K562 (cell line): ENCODE data around the gene SP6. TPM values are rescaled to one million over a fixed set of nuclear protein-coding genes. Genes with fewer than 3 reads are reported as not detected.

Source experiments
- ASH1L ChIP-seq: fragments of 450-650 bp; IDR thresholded peaks from 2 replicates; pipeline ENCODE4 v1.6.1; 2018; ENCODE audit warnings: borderline replicate concordance, mild to moderate bottlenecking, low read depth; ENCODE audit not compliant: partially characterized antibody
- CUX1 ChIP-seq: fragments of 200-800 bp; sonication (Bioruptor generic); IDR thresholded peaks from 2 replicates; pipeline ENCODE4 v1.6.1; 2016; ENCODE audit warnings: missing genetic modification characterization, missing compliant biosample characterization
- EGR1 ChIP-seq: fragments of 450-650 bp; conservative IDR thresholded peaks from 2 replicates; pipeline ENCODE4 v1.6.1; 2017; ENCODE audit warnings: mild to moderate bottlenecking
- ELK1 ChIP-seq: sonication (generic); formaldehyde crosslinking; IDR thresholded peaks from 2 replicates; pipeline ENCODE4 v1.8.1; 2022; ENCODE audit warnings: missing genetic modification reagents
- FOXP4 ChIP-seq: sonication (generic); formaldehyde crosslinking; IDR thresholded peaks from 2 replicates; pipeline ENCODE4 v1.8.0; 2022; ENCODE audit warnings: mild to moderate bottlenecking, missing genetic modification reagents, borderline replicate concordance
- GABPA ChIP-seq: fragments of 200-800 bp; sonication (Bioruptor generic); conservative IDR thresholded peaks from 2 replicates; pipeline ENCODE4 v1.6.1; 2016; ENCODE audit warnings: low read depth, missing genetic modification characterization, missing compliant biosample characterization
- HDAC2 ChIP-seq: fragments of 450-650 bp; IDR thresholded peaks from 2 replicates; pipeline ENCODE4 v1.6.1; 2016; ENCODE audit warnings: mild to moderate bottlenecking
- HMBOX1 ChIP-seq: sonication (generic); IDR thresholded peaks from 2 replicates; pipeline ENCODE4 v1.6.1; 2016
- MAZ ChIP-seq, 2 experiments: fragments of 450-650 bp in 1 of 2; sonication (generic) in 1 of 2; formaldehyde crosslinking; IDR thresholded peaks in 1 of 2; conservative IDR thresholded peaks in 1 of 2; 2 replicates each; pipeline versions ENCODE4 v1.4.0 to v1.5.0; 2020; ENCODE audit warnings: mild to moderate bottlenecking in 1 of 2, missing genetic modification reagents in 1 of 2
- MECOM ChIP-seq: fragments of 250-450 bp; sonication (Bioruptor Pico); IDR thresholded peaks from 2 replicates; pipeline ENCODE4 v1.8.0; 2022; ENCODE audit warnings: inconsistent platforms
- POLR3G ChIP-seq: IDR thresholded peaks from 2 replicates; pipeline ENCODE4 v1.6.1; 2011; ENCODE audit not compliant: insufficient read length, insufficient replicate concordance; ENCODE audit errors: extremely low read depth
- SAP30 ChIP-seq: fragments of 200-600 bp; sonication (generic); IDR thresholded peaks from 2 replicates; pipeline ENCODE4 v1.6.1; 2012; ENCODE audit warnings: borderline replicate concordance, low read depth, mild to moderate bottlenecking, moderate library complexity, low read length, control low read depth, inconsistent platforms; ENCODE audit not compliant: insufficient read depth, poor library complexity, severe bottlenecking
- ZBTB7A ChIP-seq: IDR thresholded peaks from 2 replicates; pipeline ENCODE4 v1.6.1; 2011; ENCODE audit warnings: low read depth, mild to moderate bottlenecking, low read length, moderate library complexity, borderline replicate concordance; ENCODE audit not compliant: control insufficient read depth
- ZNF277 ChIP-seq: fragments of 250-450 bp; sonication (Bioruptor Pico); IDR thresholded peaks from 2 replicates; pipeline ENCODE4 v1.8.0; 2022; ENCODE audit warnings: inconsistent platforms, mild to moderate bottlenecking, moderate library complexity, borderline replicate concordance
- ZNF57 ChIP-seq: fragments of 450-650 bp; formaldehyde crosslinking; IDR thresholded peaks from 2 replicates; pipeline ENCODE4 v1.4.0; 2020; ENCODE audit warnings: mild to moderate bottlenecking, moderate library complexity
- polyA plus RNA-seq, 8 experiments: library from polyadenylated mRNA; depleted of rRNA in 4 of 8; stranded (reverse) in 5 of 8; unstranded in 3 of 8; fragments of >200 nt; fragmentation: Nextera tagmentation in 2 of 8; fragmentation: Illumina TruSeq in 1 of 8; extraction: Ambion mirVana in 2 of 8; extraction: Trizol in 1 of 8; gene quantifications; 2 replicates each; pipeline versions ENCODE4 v1.2.1 to v1.2.3, GENCODE V29; 2011 to 2014; ENCODE audit warnings: inconsistent platforms in 1 of 8, missing spikeins in 1 of 8
- total RNA-seq, 7 experiments: library from RNA; depleted of rRNA in 6 of 7; stranded (reverse); fragments of >200 nt in 6 of 7; fragmentation: Illumina TruSeq in 2 of 7; extraction: Trizol in 2 of 7; gene quantifications; 2 replicates each; pipeline versions ENCODE4 v1.2.1 to v1.2.3, GENCODE V29; 2011 to 2021; ENCODE audit warnings: low replicate concordance in 1 of 7

The SP6 gene
- total and polyA plus RNA-seq, 9 of the 15 experiments (the other 6 are each of a cell fraction or from before 2014, with no cell fraction given): 0.11 to 7.9 (median 2.2) TPM

GRCh38 chr17:47879028-47879585 is 28.1 kb upstream of the SP6 start (continued):
- no peak for TF ChIP-seq CUX1 (CRISPR knock-in tag)
- TF ChIP-seq ZNF277 (CRISPR knock-in tag): no peak
- no peak for TF ChIP-seq SAP30
- 0 out of 4 replicates have a peak, but pooled peaks of 1 of the 2 experiments have one; percentile 36 for TF ChIP-seq MAZ (CRISPR knock-in tag; conservative IDR thresholded peaks at IDR 0.05 in 1 of 2, IDR thresholded peaks at IDR 0.05 in 1 of 2)
- TF ChIP-seq ELK1 (CRISPR knock-in tag): no peak
- no peak for TF ChIP-seq POLR3G
- 0 out of 2 replicates have a peak, but pooled peaks have one; percentile 42 for TF ChIP-seq MECOM (CRISPR knock-in tag)
- TF ChIP-seq HDAC2: 0 out of 2 replicates have a peak, but pooled peaks have one; percentile 48
- TF ChIP-seq EGR1: peak; percentile 45
- no peak for TF ChIP-seq HMBOX1
- TF ChIP-seq ZBTB7A: 0 out of 2 replicates have a peak, but pooled peaks have one; percentile 20
- TF ChIP-seq GABPA (tag): peak; percentile 43; the same call in 1 of the 2 replicates
- TF ChIP-seq FOXP4 (CRISPR knock-in tag): no peak
- TF ChIP-seq ZNF57 (CRISPR knock-in tag): no peak
- TF ChIP-seq ASH1L: no peak
